IMR-90 (cell line): ENCODE measurements around the gene KLHL3. TPM values are rescaled to one million over a fixed set of nuclear protein-coding genes. Genes with fewer than 3 reads are reported as not detected.

Experiments
- ATAC-seq: fragments of 200-7000 bp; cut with Tn5 transposase; 2 replicates; pipeline ENCODE4 v1.9.1; 2020; ENCODE audit warnings: low read depth, mild to moderate bottlenecking, moderate library complexity
- BruUV-seq: library from RNA; stranded (reverse); fragments of 400-500 nt; replicated peaks from 2 replicates; lab custom pipeline; 2021; lab: Mats Ljungman, UMichigan
- CTCF ChIA-PET: fragments of 300-600 bp; formaldehyde crosslinking; extraction: SDS; loops from one replicate; lab custom pipeline; 2021; ENCODE audit warnings: antibody characterized with exemption; lab: Yijun Ruan, JAX
- POLR2A ChIA-PET: fragments of 300-600 bp; sonication (Branson Sonifier 250); formaldehyde crosslinking; loops from one replicate; lab custom pipeline; 2022; ENCODE audit warnings: antibody characterized with exemption; ENCODE audit not compliant: unreplicated experiment; lab: Charles Lee
- DNase-seq: peaks from one replicate; pipeline ENCODE4 v3.0.0; 2013
- H2AFZ ChIP-seq: replicated peaks from 2 replicates; pipeline ENCODE3; 2013; ENCODE audit warnings: low read length, mild to moderate bottlenecking; ENCODE audit not compliant: poor library complexity
- H2AK5ac ChIP-seq: 2 replicates; pipeline ENCODE4 v1.6.1; 2013; ENCODE audit warnings: low read depth, low read length, inconsistent platforms
- H2AK9ac ChIP-seq: replicated peaks from 2 replicates; pipeline ENCODE3; 2013; ENCODE audit warnings: mild to moderate bottlenecking, low read depth, low read length, moderate library complexity; ENCODE audit not compliant: poor library complexity
- H2BK120ac ChIP-seq: 2 replicates; pipeline ENCODE4 v1.6.1; 2013; ENCODE audit warnings: low read depth, low read length, inconsistent platforms
- H2BK15ac ChIP-seq: 3 replicates; pipeline ENCODE4 v1.6.1; 2013; ENCODE audit warnings: low read depth, low read length, inconsistent platforms
- H2BK20ac ChIP-seq: 2 replicates; pipeline ENCODE4 v1.6.1; 2013; ENCODE audit warnings: low read depth, mild to moderate bottlenecking, inconsistent platforms, low read length, moderate library complexity
- H2BK5ac ChIP-seq: 2 replicates; pipeline ENCODE4 v1.6.1; 2013; ENCODE audit warnings: mild to moderate bottlenecking, low read depth, low read length, inconsistent platforms; ENCODE audit not compliant: poor library complexity, severe bottlenecking
- H3K14ac ChIP-seq: replicated peaks from 2 replicates; pipeline ENCODE4 v1.6.1; 2013; ENCODE audit warnings: low read depth, low read length, inconsistent platforms
- H3K18ac ChIP-seq: 2 replicates; pipeline ENCODE4 v1.6.1; 2013; ENCODE audit warnings: low read depth, low read length, control low read depth
- H3K23ac ChIP-seq: 2 replicates; pipeline ENCODE4 v1.6.1; 2013; ENCODE audit warnings: low read depth, low read length, inconsistent platforms
- H3K27ac ChIP-seq: 2 replicates; pipeline ENCODE4 v1.5.1; 2013; ENCODE audit warnings: mild to moderate bottlenecking, control low read depth, low read length; ENCODE audit not compliant: insufficient read depth
- H3K27me3 ChIP-seq: 2 replicates; pipeline ENCODE4 v1.6.1; 2013; ENCODE audit warnings: low read length; ENCODE audit not compliant: control insufficient read depth, insufficient read depth
- H3K36me3 ChIP-seq: 2 replicates; pipeline ENCODE4 v1.6.1; 2013; ENCODE audit warnings: low read length, mixed read lengths; ENCODE audit not compliant: control insufficient read depth, insufficient read depth
- H3K4ac ChIP-seq: 2 replicates; pipeline ENCODE4 v1.6.1; 2013; ENCODE audit warnings: low read depth, low read length, inconsistent platforms
- H3K4me1 ChIP-seq: 2 replicates; pipeline ENCODE4 v1.6.1; 2013; ENCODE audit warnings: low read length, mixed read lengths; ENCODE audit not compliant: control insufficient read depth, insufficient read depth
- H3K4me2 ChIP-seq: 2 replicates; pipeline ENCODE4 v1.6.1; 2013; ENCODE audit warnings: low read depth, mild to moderate bottlenecking, control low read depth, low read length, moderate library complexity
- H3K4me3 ChIP-seq: 2 replicates; pipeline ENCODE4 v1.5.1; 2013; ENCODE audit warnings: low read depth, mild to moderate bottlenecking, control low read depth, low read length, moderate library complexity; ENCODE audit not compliant: insufficient read depth
- H3K56ac ChIP-seq: 2 replicates; pipeline ENCODE4 v1.6.1; 2013; ENCODE audit warnings: low read length, inconsistent platforms; ENCODE audit not compliant: insufficient read depth; ENCODE audit errors: extremely low read depth
- H3K79me1 ChIP-seq, 2 experiments: 2 replicates each; pipeline ENCODE4 v1.6.1; 2013; ENCODE audit warnings: low read length in 2 of 2, inconsistent platforms in 1 of 2, low read depth in 1 of 2
- H3K9ac ChIP-seq: 2 replicates; pipeline ENCODE4 v1.6.1; 2013; ENCODE audit warnings: low read depth, low read length, control low read depth
- H3K9me1 ChIP-seq: 2 replicates; pipeline ENCODE4 v1.6.1; 2013; ENCODE audit warnings: low read length, inconsistent platforms; ENCODE audit not compliant: insufficient read depth
- H3K9me3 ChIP-seq: 2 replicates; pipeline ENCODE4 v1.6.1; 2013; ENCODE audit warnings: low read length; ENCODE audit not compliant: control insufficient read depth, insufficient read depth
- H4K20me1 ChIP-seq: 2 replicates; pipeline ENCODE4 v1.6.1; 2013; ENCODE audit warnings: low read length, inconsistent platforms; ENCODE audit not compliant: insufficient read depth
- H4K5ac ChIP-seq: 2 replicates; pipeline ENCODE4 v1.6.1; 2013; ENCODE audit warnings: mild to moderate bottlenecking, low read depth, low read length, control low read depth
- H4K8ac ChIP-seq, 2 experiments: 2 replicates each; pipeline ENCODE4 v1.6.1; 2013; ENCODE audit warnings: low read depth in 2 of 2, low read length in 2 of 2, control low read depth in 1 of 2, inconsistent platforms in 1 of 2
- H4K91ac ChIP-seq: 2 replicates; pipeline ENCODE4 v1.6.1; 2013; ENCODE audit warnings: low read depth, low read length, inconsistent platforms; ENCODE audit not compliant: insufficient read depth
- CTCF ChIP-seq: conservative IDR thresholded peaks from 2 replicates; pipeline ENCODE4 v1.5.1; 2012; ENCODE audit warnings: mild to moderate bottlenecking, low read depth, low read length, improper control_type of control experiment
- ELK1 ChIP-seq: fragments of 150-350 bp; IDR thresholded peaks from 2 replicates; pipeline ENCODE4 v1.6.1; 2016; ENCODE audit warnings: low read depth, mild to moderate bottlenecking, low read length, moderate library complexity, borderline replicate concordance
- NFE2L2 ChIP-seq: fragments of 150-350 bp; IDR thresholded peaks from 2 replicates; pipeline ENCODE4 v1.6.1; 2016; ENCODE audit warnings: low read depth, mild to moderate bottlenecking, low read length
- RFX5 ChIP-seq: IDR thresholded peaks from 2 replicates; pipeline ENCODE4 v1.8.0; 2012; ENCODE audit warnings: low read depth, mild to moderate bottlenecking, low read length, moderate library complexity
- WGBS, 2 experiments: methylation state at CpG; one replicate each; pipeline versions ENCODE4 v1.1.5 to v1.1.7; 2013; ENCODE audit warnings: missing lambda C conversion rate in 2 of 2; ENCODE audit not compliant: insufficient read length in 1 of 2; ENCODE audit errors: extremely low coverage in 2 of 2; 5-methylcytosine and 5-hydroxymethylcytosine counted together
- dilution Hi-C: fragments of 300-500 bp; cut with HindIII; formaldehyde crosslinking; loops from one replicate; pipeline ENCODE4 v1.14.3; 2018; ENCODE audit warnings: low sequenced_read_pairs; ENCODE audit not compliant: unreplicated experiment
- in situ Hi-C: fragments of 300-500 bp; cut with MboI; formaldehyde crosslinking; loops from 3 replicates; pipeline ENCODE4 v1.14.3; 2019; ENCODE audit warnings: low sequenced_read_pairs, inconsistent platforms, mixed read lengths
- intact Hi-C: fragments of 100-400 bp; cut with micrococcal nuclease; formaldehyde crosslinking; loops from 2 replicates; pipeline ENCODE4 v1.10.0; 2022
- polyA plus RNA-seq, 3 experiments: library from polyadenylated mRNA; depleted of rRNA; stranded (reverse); fragments of >200 nt; gene quantifications; 2 replicates each; pipeline ENCODE4 v1.2.3, GENCODE V29; 2012; ENCODE audit warnings: low replicate concordance in 1 of 3
- total RNA-seq: library from RNA; depleted of rRNA; stranded (reverse); fragments of >200 nt; gene quantifications from 2 replicates; pipeline ENCODE4 v1.2.3, GENCODE V29; 2012

KLHL3 gene
- total and polyA plus RNA-seq, 2 of the 4 experiments (the other 2 are of a cell fraction): 2.3 to 4.1 TPM

GRCh38 chr5:137693951-137694721 is 41.8 kb downstream of the KLHL3 start:
- Histone ChIP-seq H2AK9ac (no peak overlapping the region), H3K4me1 (no peaks in the 10 kb centered on the region; the same call in 1 of the 2 replicates), H3K36me3 (no peaks in the 10 kb centered on the region), H2BK120ac (no peak overlapping the region), H3K18ac (no peak overlapping the region), H2AFZ (no peak overlapping the region), H3K4ac (no peak overlapping the region), H3K27ac (no peak overlapping the region), H3K79me1 (no peaks in the 10 kb centered on the region), H4K20me1 (no peaks in the 10 kb centered on the region), H3K9me1 (0 out of 2 replicates have a peak, but pooled peaks cover 3% of the 10 kb centered on the region), H3K56ac (no peak overlapping the region), H3K14ac (no peak overlapping the region), H3K9me3 (no peaks in the 10 kb centered on the region), H4K91ac (no peak overlapping the region), H4K8ac (no peak overlapping the region), H3K27me3 (no peaks in the 10 kb centered on the region), H3K23ac (no peak overlapping the region), H2BK5ac (no peak overlapping the region), H2BK20ac (no peak overlapping the region), H3K9ac (no peak overlapping the region), H2AK5ac (no peak overlapping the region), H2BK15ac (no peak overlapping the region), H3K4me3 (no peak overlapping the region), H3K4me2 (no peak overlapping the region), H4K5ac (no peak overlapping the region)
- intact Hi-C loops (no loop called here), dilution Hi-C loops (no loop called here), in situ Hi-C loops (no loop called here)
- 83% methylated on average over 2 of the region's 7 CpGs; no CpG with 5 or more reads in 1 of the 2 experiments for WGBS, 2 experiments
- CTCF ChIA-PET: interaction anchor here (1.4 kb wide), 1 partner anchor 49 kb away, joined by 3 read pairs; no protein-coding TSS in a partner anchor
- ATAC-seq: no peak
- no TSS peak for BruUV-seq
- TF ChIP-seq RFX5 (no peak), ELK1 (no peak), NFE2L2 (no peak), CTCF (no peak)
- DNase-seq: no peak
- POLR2A ChIA-PET: interaction anchor here (0.5 kb wide), 1 partner anchor 155 kb away, joined by 3 read pairs; no protein-coding TSS in a partner anchor
